Measurements from ENCODE around the gene ADAMTS6.

The ADAMTS6 gene

GRCh38 chr5:65141493-65141892 lies 340.2 kb downstream of the ADAMTS6 start:
- no peak for TF ChIP-seq CTCF (IDR thresholded peaks at IDR 0.05)
- no peak for TF ChIP-seq ZFX (IDR thresholded peaks at IDR 0.05; ENCODE audit: borderline replicate concordance)
- no peak overlapping the region for H3K27ac ChIP-seq

GRCh38 chr5:65137631-65138030 lies 344.1 kb downstream of the ADAMTS6 start:
- no peak overlapping the region for H3K27ac ChIP-seq
- no peak for TF ChIP-seq CTCF (IDR thresholded peaks at IDR 0.05)
- no peak for TF ChIP-seq ZFX (IDR thresholded peaks at IDR 0.05; ENCODE audit: borderline replicate concordance)

- no peak for TF ChIP-seq ZFX (IDR thresholded peaks at IDR 0.05; ENCODE audit: borderline replicate concordance)
- TF ChIP-seq CTCF (IDR thresholded peaks at IDR 0.05) = no peak
- H3K27ac ChIP-seq = no peak overlapping the region
Observed at GRCh38 chr5:65133477-65134110, 348.1 kb downstream of the ADAMTS6 start.

- TF ChIP-seq CTCF (IDR thresholded peaks at IDR 0.05) (no peak), ZFX (IDR thresholded peaks at IDR 0.05; ENCODE audit: borderline replicate concordance) (no peak)
Observed at GRCh38 chr5:65132386-65132785, 349.3 kb downstream of the ADAMTS6 start.

GRCh38 chr5:65128226-65128625 lies 353.5 kb downstream of the ADAMTS6 start:
- H3K27ac ChIP-seq = no peak overlapping the region
- TF ChIP-seq ZFX (IDR thresholded peaks at IDR 0.05; ENCODE audit: borderline replicate concordance) (no peak), CTCF (IDR thresholded peaks at IDR 0.05) (no peak)

More at GRCh38 chr5:65132386-65132785, 349.3 kb downstream of the ADAMTS6 start:
- no peak overlapping the region for H3K27ac ChIP-seq

- H3K27ac ChIP-seq = no peak overlapping the region
- TF ChIP-seq ZFX (IDR thresholded peaks at IDR 0.05; ENCODE audit: borderline replicate concordance) (no peak), CTCF (IDR thresholded peaks at IDR 0.05) (no peak)
Observed at GRCh38 chr5:65127161-65127901, 354.4 kb downstream of the ADAMTS6 start.

GRCh38 chr5:65126542-65127069 lies 355.1 kb downstream of the ADAMTS6 start:
- TF ChIP-seq ZFX (IDR thresholded peaks at IDR 0.05; ENCODE audit: borderline replicate concordance) (no peak), CTCF (IDR thresholded peaks at IDR 0.05) (no peak)

More at GRCh38 chr5:65126542-65127069, 355.1 kb downstream of the ADAMTS6 start:
- H3K27ac ChIP-seq = no peak overlapping the region

Data from 22Rv1 (cell line).